GM12878 (cell line): ENCODE data around the gene GNA15.

Source experiments
- DPF2 ChIP-seq: fragments of 450-650 bp; IDR thresholded peaks from 2 replicates; pipeline ENCODE4 v1.6.1; 2017; ENCODE audit warnings: mild to moderate bottlenecking
- NKRF ChIP-seq: fragments of 450-650 bp; conservative IDR thresholded peaks from 2 replicates; pipeline ENCODE4 v1.6.1; 2017; ENCODE audit warnings: mild to moderate bottlenecking, moderate library complexity
- RAD21 ChIP-seq: IDR thresholded peaks from 2 replicates; pipeline ENCODE4 v1.6.1; 2011; ENCODE audit warnings: mild to moderate bottlenecking, low read depth, low read length, moderate library complexity; ENCODE audit not compliant: insufficient read depth
- TAF1 ChIP-seq: IDR thresholded peaks from 2 replicates; pipeline ENCODE4 v1.6.1; 2011; ENCODE audit warnings: mild to moderate bottlenecking, low read depth, low read length, borderline replicate concordance
- ZNF207 ChIP-seq: fragments of 450-650 bp; IDR thresholded peaks from 2 replicates; pipeline ENCODE4 v1.6.1; 2014; ENCODE audit warnings: antibody characterized with exemption, mild to moderate bottlenecking, borderline replicate concordance
- ZNF384 ChIP-seq: IDR thresholded peaks from 2 replicates; pipeline ENCODE4 v1.6.1; 2012; ENCODE audit warnings: low read depth, mild to moderate bottlenecking, low read length, improper control_type of control experiment, borderline replicate concordance

DNA sequence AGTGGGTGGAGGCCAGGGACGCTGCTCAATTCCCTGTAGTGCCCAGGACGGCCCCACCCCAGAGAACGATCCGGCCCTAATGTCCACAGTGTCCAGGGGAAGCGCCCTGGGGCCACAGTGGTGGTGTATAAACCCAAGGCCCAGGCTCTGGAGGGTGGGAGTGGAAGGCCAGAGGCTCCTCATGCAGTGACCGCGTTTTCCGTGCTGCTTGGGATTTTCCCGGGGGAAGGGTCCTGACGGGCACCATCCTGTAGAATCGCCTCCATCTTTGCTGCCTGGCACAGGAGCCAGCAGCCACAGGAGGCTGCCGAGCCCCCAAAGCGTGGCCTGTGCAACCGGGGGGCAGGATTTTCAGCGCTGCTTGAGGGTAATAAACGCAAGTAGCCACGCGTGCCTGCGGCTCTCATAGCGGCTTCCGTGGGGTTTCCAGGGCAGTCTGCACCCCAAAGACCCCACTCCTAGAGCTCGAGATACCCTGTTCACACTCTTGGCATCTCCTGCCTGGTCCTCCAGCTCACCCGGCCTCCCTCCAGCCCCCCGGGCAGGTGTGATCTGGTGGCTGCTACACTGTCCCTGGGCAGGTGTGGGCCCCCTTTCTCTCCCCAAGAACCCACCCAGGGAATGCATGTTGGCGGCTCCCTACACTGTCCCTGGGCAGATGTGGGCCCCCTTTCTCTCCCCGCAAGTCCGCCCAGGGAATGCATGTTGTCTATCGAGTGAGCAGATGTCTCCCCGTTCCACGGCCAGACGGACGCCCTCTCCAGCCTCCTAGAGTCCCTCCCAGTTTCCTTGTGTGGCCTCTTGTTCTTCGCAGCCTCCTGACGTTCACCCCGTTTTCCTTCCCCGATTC lies 52.1 kb downstream of the GNA15 start:
- no peak for TF ChIP-seq NKRF
- TF ChIP-seq ZNF384: no peak
- TF ChIP-seq TAF1: no peak
- TF ChIP-seq ZNF207: no peak
- no peak for TF ChIP-seq RAD21
- TF ChIP-seq DPF2: no peak
